IMR-90 (cell line): ENCODE results near the gene MERTK. TPM values are rescaled to one million over a fixed set of nuclear protein-coding genes. Genes with fewer than 3 reads are reported as not detected.

ENCODE experiments used
- ATAC-seq: fragments of 200-7000 bp; cut with Tn5 transposase; 2 replicates; pipeline ENCODE4 v1.9.1; 2020; ENCODE audit warnings: low read depth, mild to moderate bottlenecking, moderate library complexity
- BruUV-seq: library from RNA; stranded (reverse); fragments of 400-500 nt; replicated peaks from 2 replicates; lab custom pipeline; 2021; lab: Mats Ljungman, UMichigan
- CTCF ChIA-PET: fragments of 300-600 bp; formaldehyde crosslinking; extraction: SDS; loops from one replicate; lab custom pipeline; 2021; ENCODE audit warnings: antibody characterized with exemption; lab: Yijun Ruan, JAX
- POLR2A ChIA-PET: fragments of 300-600 bp; sonication (Branson Sonifier 250); formaldehyde crosslinking; loops from one replicate; lab custom pipeline; 2022; ENCODE audit warnings: antibody characterized with exemption; ENCODE audit not compliant: unreplicated experiment; lab: Charles Lee
- DNase-seq: peaks from one replicate; pipeline ENCODE4 v3.0.0; 2013
- H2AFZ ChIP-seq: replicated peaks from 2 replicates; pipeline ENCODE3; 2013; ENCODE audit warnings: low read length, mild to moderate bottlenecking; ENCODE audit not compliant: poor library complexity
- H2AK5ac ChIP-seq: 2 replicates; pipeline ENCODE4 v1.6.1; 2013; ENCODE audit warnings: low read depth, low read length, inconsistent platforms
- H2AK9ac ChIP-seq: replicated peaks from 2 replicates; pipeline ENCODE3; 2013; ENCODE audit warnings: mild to moderate bottlenecking, low read depth, low read length, moderate library complexity; ENCODE audit not compliant: poor library complexity
- H2BK120ac ChIP-seq: 2 replicates; pipeline ENCODE4 v1.6.1; 2013; ENCODE audit warnings: low read depth, low read length, inconsistent platforms
- H2BK15ac ChIP-seq: 3 replicates; pipeline ENCODE4 v1.6.1; 2013; ENCODE audit warnings: low read depth, low read length, inconsistent platforms
- H2BK20ac ChIP-seq: 2 replicates; pipeline ENCODE4 v1.6.1; 2013; ENCODE audit warnings: low read depth, mild to moderate bottlenecking, inconsistent platforms, low read length, moderate library complexity
- H2BK5ac ChIP-seq: 2 replicates; pipeline ENCODE4 v1.6.1; 2013; ENCODE audit warnings: mild to moderate bottlenecking, low read depth, low read length, inconsistent platforms; ENCODE audit not compliant: poor library complexity, severe bottlenecking
- H3K14ac ChIP-seq: replicated peaks from 2 replicates; pipeline ENCODE4 v1.6.1; 2013; ENCODE audit warnings: low read depth, low read length, inconsistent platforms
- H3K18ac ChIP-seq: 2 replicates; pipeline ENCODE4 v1.6.1; 2013; ENCODE audit warnings: low read depth, low read length, control low read depth
- H3K23ac ChIP-seq: 2 replicates; pipeline ENCODE4 v1.6.1; 2013; ENCODE audit warnings: low read depth, low read length, inconsistent platforms
- H3K27ac ChIP-seq: 2 replicates; pipeline ENCODE4 v1.5.1; 2013; ENCODE audit warnings: mild to moderate bottlenecking, control low read depth, low read length; ENCODE audit not compliant: insufficient read depth
- H3K27me3 ChIP-seq: 2 replicates; pipeline ENCODE4 v1.6.1; 2013; ENCODE audit warnings: low read length; ENCODE audit not compliant: control insufficient read depth, insufficient read depth
- H3K36me3 ChIP-seq: 2 replicates; pipeline ENCODE4 v1.6.1; 2013; ENCODE audit warnings: low read length, mixed read lengths; ENCODE audit not compliant: control insufficient read depth, insufficient read depth
- H3K4ac ChIP-seq: 2 replicates; pipeline ENCODE4 v1.6.1; 2013; ENCODE audit warnings: low read depth, low read length, inconsistent platforms
- H3K4me1 ChIP-seq: 2 replicates; pipeline ENCODE4 v1.6.1; 2013; ENCODE audit warnings: low read length, mixed read lengths; ENCODE audit not compliant: control insufficient read depth, insufficient read depth
- H3K4me2 ChIP-seq: 2 replicates; pipeline ENCODE4 v1.6.1; 2013; ENCODE audit warnings: low read depth, mild to moderate bottlenecking, control low read depth, low read length, moderate library complexity
- H3K4me3 ChIP-seq: 2 replicates; pipeline ENCODE4 v1.5.1; 2013; ENCODE audit warnings: low read depth, mild to moderate bottlenecking, control low read depth, low read length, moderate library complexity; ENCODE audit not compliant: insufficient read depth
- H3K56ac ChIP-seq: 2 replicates; pipeline ENCODE4 v1.6.1; 2013; ENCODE audit warnings: low read length, inconsistent platforms; ENCODE audit not compliant: insufficient read depth; ENCODE audit errors: extremely low read depth
- H3K79me1 ChIP-seq, 2 experiments: 2 replicates each; pipeline ENCODE4 v1.6.1; 2013; ENCODE audit warnings: low read length in 2 of 2, inconsistent platforms in 1 of 2, low read depth in 1 of 2
- H3K9ac ChIP-seq: 2 replicates; pipeline ENCODE4 v1.6.1; 2013; ENCODE audit warnings: low read depth, low read length, control low read depth
- H3K9me1 ChIP-seq: 2 replicates; pipeline ENCODE4 v1.6.1; 2013; ENCODE audit warnings: low read length, inconsistent platforms; ENCODE audit not compliant: insufficient read depth
- H3K9me3 ChIP-seq: 2 replicates; pipeline ENCODE4 v1.6.1; 2013; ENCODE audit warnings: low read length; ENCODE audit not compliant: control insufficient read depth, insufficient read depth
- H4K20me1 ChIP-seq: 2 replicates; pipeline ENCODE4 v1.6.1; 2013; ENCODE audit warnings: low read length, inconsistent platforms; ENCODE audit not compliant: insufficient read depth
- H4K5ac ChIP-seq: 2 replicates; pipeline ENCODE4 v1.6.1; 2013; ENCODE audit warnings: mild to moderate bottlenecking, low read depth, low read length, control low read depth
- H4K8ac ChIP-seq, 2 experiments: 2 replicates each; pipeline ENCODE4 v1.6.1; 2013; ENCODE audit warnings: low read depth in 2 of 2, low read length in 2 of 2, control low read depth in 1 of 2, inconsistent platforms in 1 of 2
- H4K91ac ChIP-seq: 2 replicates; pipeline ENCODE4 v1.6.1; 2013; ENCODE audit warnings: low read depth, low read length, inconsistent platforms; ENCODE audit not compliant: insufficient read depth
- BHLHE40 ChIP-seq: fragments of 150-350 bp; IDR thresholded peaks from 2 replicates; pipeline ENCODE4 v1.6.1; 2016; ENCODE audit warnings: mild to moderate bottlenecking, low read depth, low read length
- CTCF ChIP-seq: conservative IDR thresholded peaks from 2 replicates; pipeline ENCODE4 v1.5.1; 2012; ENCODE audit warnings: mild to moderate bottlenecking, low read depth, low read length, improper control_type of control experiment
- ELK1 ChIP-seq: fragments of 150-350 bp; IDR thresholded peaks from 2 replicates; pipeline ENCODE4 v1.6.1; 2016; ENCODE audit warnings: low read depth, mild to moderate bottlenecking, low read length, moderate library complexity, borderline replicate concordance
- FOS ChIP-seq: fragments of 150-350 bp; IDR thresholded peaks from 2 replicates; pipeline ENCODE4 v1.6.1; 2016; ENCODE audit warnings: low read depth, low read length
- MAFK ChIP-seq: IDR thresholded peaks from 2 replicates; pipeline ENCODE4 v1.6.1; 2012; ENCODE audit warnings: low read depth, low read length, improper control_type of control experiment
- MAZ ChIP-seq: IDR thresholded peaks from 2 replicates; pipeline ENCODE4 v1.6.1; 2012; ENCODE audit warnings: low read depth, mild to moderate bottlenecking, low read length, improper control_type of control experiment, moderate library complexity, borderline replicate concordance
- MXI1 ChIP-seq: IDR thresholded peaks from 2 replicates; pipeline ENCODE4 v1.6.1; 2012; ENCODE audit warnings: low read depth, mild to moderate bottlenecking, low read length, moderate library complexity, borderline replicate concordance
- NFE2L2 ChIP-seq: fragments of 150-350 bp; IDR thresholded peaks from 2 replicates; pipeline ENCODE4 v1.6.1; 2016; ENCODE audit warnings: low read depth, mild to moderate bottlenecking, low read length
- POLR2A ChIP-seq: IDR thresholded peaks from 2 replicates; pipeline ENCODE4 v1.6.1; 2012; ENCODE audit warnings: mild to moderate bottlenecking, low read depth, low read length
- RAD21 ChIP-seq: IDR thresholded peaks from 2 replicates; pipeline ENCODE4 v1.6.1; 2012; ENCODE audit warnings: low read length, improper control_type of control experiment
- RFX5 ChIP-seq: IDR thresholded peaks from 2 replicates; pipeline ENCODE4 v1.8.0; 2012; ENCODE audit warnings: low read depth, mild to moderate bottlenecking, low read length, moderate library complexity
- SMC3 ChIP-seq: fragments of 150-350 bp; IDR thresholded peaks from 2 replicates; pipeline ENCODE4 v1.6.1; 2016; ENCODE audit warnings: low read depth, mild to moderate bottlenecking, antibody characterized with exemption, low read length, moderate library complexity
- USF2 ChIP-seq: fragments of 150-350 bp; IDR thresholded peaks from 2 replicates; pipeline ENCODE4 v1.6.1; 2017; ENCODE audit warnings: mild to moderate bottlenecking, antibody characterized with exemption, low read length, low read depth
- WGBS, 2 experiments: methylation state at CpG; one replicate each; pipeline versions ENCODE4 v1.1.5 to v1.1.7; 2013; ENCODE audit warnings: missing lambda C conversion rate in 2 of 2; ENCODE audit not compliant: insufficient read length in 1 of 2; ENCODE audit errors: extremely low coverage in 2 of 2; 5-methylcytosine and 5-hydroxymethylcytosine counted together
- dilution Hi-C: fragments of 300-500 bp; cut with HindIII; formaldehyde crosslinking; loops from one replicate; pipeline ENCODE4 v1.14.3; 2018; ENCODE audit warnings: low sequenced_read_pairs; ENCODE audit not compliant: unreplicated experiment
- in situ Hi-C: fragments of 300-500 bp; cut with MboI; formaldehyde crosslinking; loops from 3 replicates; pipeline ENCODE4 v1.14.3; 2019; ENCODE audit warnings: low sequenced_read_pairs, inconsistent platforms, mixed read lengths
- intact Hi-C: fragments of 100-400 bp; cut with micrococcal nuclease; formaldehyde crosslinking; loops from 2 replicates; pipeline ENCODE4 v1.10.0; 2022
- polyA plus RNA-seq, 3 experiments: library from polyadenylated mRNA; depleted of rRNA; stranded (reverse); fragments of >200 nt; gene quantifications; 2 replicates each; pipeline ENCODE4 v1.2.3, GENCODE V29; 2012; ENCODE audit warnings: low replicate concordance in 1 of 3
- total RNA-seq: library from RNA; depleted of rRNA; stranded (reverse); fragments of >200 nt; gene quantifications from 2 replicates; pipeline ENCODE4 v1.2.3, GENCODE V29; 2012

Gene MERTK
- total and polyA plus RNA-seq, 2 of the 4 experiments (the other 2 are of a cell fraction), result 0.36 to 0.62 TPM

- Histone ChIP-seq H3K9ac (peak overlapping the region; percentile 77), H4K8ac (peak overlapping the region; percentile 68 to 99), H3K4me1 (no peaks in the 10 kb centered on the region), H3K27me3 (no peaks in the 10 kb centered on the region), H3K23ac (peak overlapping the region; percentile 93), H3K79me1 (peaks cover 2 to 19% of the 10 kb centered on the region in 2 experiments; a peak in 3 of 4 replicates), H3K9me3 (no peaks in the 10 kb centered on the region), H2BK15ac (peak overlapping the region; percentile 9; the same call in 1 of the 3 replicates), H2AK9ac (peak overlapping the region; percentile 57), H3K4me2 (peak overlapping the region; percentile 90), H2AK5ac (0 out of 2 replicates have a peak overlapping the region, but pooled peaks have one; percentile 33), H4K20me1 (no peaks in the 10 kb centered on the region), H3K4me3 (peak overlapping the region; percentile 61), H4K5ac (peak overlapping the region; percentile 51; the same call in 1 of the 2 replicates), H3K9me1 (no peaks in the 10 kb centered on the region), H2BK120ac (peak overlapping the region; percentile 91; the same call in 1 of the 2 replicates), H3K18ac (no peak overlapping the region), H2BK5ac (peak overlapping the region; percentile 50), H2AFZ (peak overlapping the region; percentile 100), H3K14ac (peak overlapping the region; percentile 99), H2BK20ac (peak overlapping the region; percentile 78; the same call in 1 of the 2 replicates), H3K56ac (peak overlapping the region; percentile 93), H4K91ac (peak overlapping the region; percentile 94), H3K36me3 (no peaks in the 10 kb centered on the region; the same call in 1 of the 2 replicates), H3K27ac (peak overlapping the region; percentile 48), H3K4ac (peak overlapping the region; percentile 97)
- ATAC-seq (peak; percentile 6; the same call in 1 of the 2 replicates), DNase-seq (no peak)
- WGBS, 2 experiments, result no CpG with 5 or more reads among the region's 11 CpGs
- intact Hi-C loops, result loop anchor here (5.0 kb wide), 1 partner anchor 548 kb away; the partner anchor contains the start of gene RGPD8
- CTCF ChIA-PET, result interaction anchor here (0.9 kb wide), 1 partner anchor 167 kb away, joined by 5 read pairs; no protein-coding TSS in a partner anchor
- dilution Hi-C loops, result no loop called here
- in situ Hi-C loops, result no loop called here
- no TSS peak for BruUV-seq
- TF ChIP-seq MAZ (no peak), CTCF (no peak), ELK1 (no peak), BHLHE40 (no peak), MXI1 (no peak), POLR2A (no peak), SMC3 (no peak), USF2 (no peak), NFE2L2 (no peak), RAD21 (no peak), MAFK (no peak), RFX5 (no peak), FOS (no peak)
- POLR2A ChIA-PET, result no interaction called here
Observed at GRCh38 chr2:111884592-111884964, 13.8 kb upstream of the MERTK start.
